ENCODE data around the gene RUNX1.
A peak's percentile ranks its signal among the peaks of the same experiment; 100 is the strongest.
"Not testable (repeated sequence)": the region's sequence is repeated elsewhere in the genome, so short reads cannot be mapped to it uniquely, and the experiment has no call there.

RUNX1 gene

DNA sequence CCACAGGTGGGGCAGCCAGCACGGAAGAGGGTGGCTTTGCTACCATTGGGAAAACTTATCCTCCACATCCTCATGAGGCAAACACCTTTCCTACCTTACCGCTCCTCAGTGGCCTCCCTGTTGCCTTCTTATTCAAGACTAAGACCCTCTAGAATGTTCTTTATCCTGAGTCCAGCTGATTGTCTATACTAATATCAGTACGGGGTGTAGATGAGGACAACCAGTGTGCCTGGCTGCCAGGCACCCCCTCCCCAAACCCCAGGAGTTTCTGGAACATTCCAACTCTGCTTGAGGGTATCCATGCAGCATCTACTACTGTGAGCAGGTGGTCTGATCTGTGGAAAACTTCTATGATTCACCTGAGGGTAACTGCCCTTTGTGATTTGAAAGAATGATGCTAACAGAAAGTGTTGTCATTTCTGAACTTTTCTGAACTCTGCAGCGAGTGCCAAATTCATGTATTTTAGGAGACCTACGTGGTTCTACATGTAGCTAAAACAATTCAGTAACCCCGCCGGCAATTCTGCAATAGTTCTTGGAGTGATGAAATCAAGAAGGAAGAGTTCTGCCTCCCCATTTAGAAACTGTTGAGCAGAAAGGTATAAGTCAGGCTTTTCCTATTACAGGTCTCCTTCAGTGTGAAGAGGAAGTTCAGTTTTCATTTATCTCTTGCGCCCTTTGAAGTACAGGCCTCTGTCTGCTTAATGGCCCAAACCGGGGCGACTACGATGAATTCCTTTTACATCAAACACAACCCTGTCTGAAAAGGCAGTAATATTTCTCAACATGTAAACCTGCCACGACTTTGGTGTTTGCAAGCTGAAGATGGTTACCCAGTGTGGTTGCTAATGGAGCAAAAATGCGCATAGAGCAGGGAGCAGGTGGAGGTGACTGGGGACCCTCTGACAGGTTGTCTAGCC is 80.4 kb downstream of the RUNX1 start:
- DNase-seq = peak; percentile 63 to 66

GRCh38 chr21:34967509-34968289 is 81.4 kb downstream of the RUNX1 start:
- DNase-seq = peak; percentile 62 to 70

DNA sequence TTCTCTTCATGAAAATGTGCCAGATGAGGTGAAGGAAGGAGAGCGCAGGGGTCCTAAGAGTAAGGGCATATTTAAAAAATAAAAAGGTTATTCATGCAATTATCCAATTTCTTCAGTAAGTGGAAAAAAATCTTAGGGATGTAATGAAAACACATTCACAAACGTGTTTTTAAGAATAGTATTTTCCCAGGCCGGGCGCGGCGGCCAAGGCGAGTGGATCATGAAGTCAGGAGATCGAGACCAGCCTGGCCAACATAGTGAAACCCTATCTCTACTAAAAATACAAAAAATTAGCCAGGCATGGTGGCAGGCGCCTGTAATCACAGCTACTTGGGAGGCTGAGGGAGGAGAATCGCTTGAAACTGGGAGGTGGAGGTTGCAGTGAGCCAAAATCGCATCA is 82.2 kb downstream of the RUNX1 start:
- not testable (repeated sequence) for DNase-seq

- peak in 1 of 2 experiments; percentile 24 for DNase-seq
Measured at GRCh38 chr21:34965200-34966174, 83.6 kb downstream of the RUNX1 start.

GRCh38 chr21:34962586-34963222 is 86.4 kb downstream of the RUNX1 start:
- DNase-seq = peak; percentile 60 to 63

DNA sequence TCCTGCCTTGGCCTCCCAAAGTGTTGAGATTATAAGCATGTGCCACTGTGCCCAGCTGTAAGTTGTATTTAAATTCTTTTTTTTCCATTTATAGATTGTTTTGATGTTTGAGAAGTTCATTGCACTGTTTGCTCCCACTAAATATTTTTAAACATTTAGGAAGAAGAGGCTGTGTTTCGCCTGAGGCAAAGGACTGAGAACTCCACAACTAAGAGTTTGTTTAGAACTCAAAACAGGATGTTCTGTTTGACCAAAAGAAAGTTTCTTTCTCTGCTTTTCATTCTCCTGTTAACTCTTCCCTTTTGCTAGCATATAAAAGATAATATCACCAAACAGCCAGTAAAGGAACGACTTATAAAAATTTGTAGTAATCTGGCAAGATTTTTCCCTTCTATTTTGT is 87.0 kb downstream of the RUNX1 start:
- no peak for DNase-seq

- DNase-seq = no peak
Measured at GRCh38 chr21:34960687-34961086, 88.4 kb downstream of the RUNX1 start.

DNA sequence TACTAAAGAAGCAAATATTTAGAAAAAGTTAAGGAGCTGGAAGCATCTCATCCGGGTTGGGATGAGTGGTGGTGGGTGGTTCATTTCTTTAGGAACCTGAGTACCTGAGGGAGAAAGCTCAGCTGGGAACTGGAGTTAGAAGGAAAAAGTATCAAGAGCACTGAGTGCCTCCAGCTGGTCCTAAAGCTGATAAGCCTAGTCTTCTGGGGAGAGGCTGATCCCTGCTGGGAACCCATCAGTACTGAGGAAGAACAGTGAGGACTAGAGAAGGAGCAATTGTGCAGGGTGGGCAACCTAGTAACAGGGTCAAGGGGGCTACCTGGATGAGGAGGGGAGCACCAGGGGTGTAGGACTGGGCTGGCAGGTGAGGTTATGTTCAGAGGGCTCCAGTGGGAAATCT is 89.5 kb downstream of the RUNX1 start:
- DNase-seq = no peak

DNA sequence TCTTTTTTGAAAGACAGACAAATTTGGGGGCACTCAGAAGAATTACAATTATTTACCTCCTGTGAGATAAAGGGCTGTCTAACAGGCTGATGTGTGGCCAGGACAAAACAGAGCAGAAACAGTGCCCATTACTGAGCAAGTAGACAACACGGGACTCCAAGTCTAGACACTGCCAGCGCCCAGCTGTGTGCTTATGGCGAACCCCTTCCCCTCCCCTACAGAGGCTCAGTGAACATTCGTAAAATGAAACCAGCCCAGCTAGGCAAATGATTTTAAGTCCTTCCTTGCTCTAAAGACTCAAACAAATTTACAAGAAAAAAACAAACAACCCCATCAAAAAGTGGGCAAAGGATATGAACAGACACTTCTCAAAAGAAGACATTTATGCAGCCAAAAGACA is 91.1 kb downstream of the RUNX1 start:
- DNase-seq = no peak

GRCh38 chr21:34956416-34957316 is 92.4 kb downstream of the RUNX1 start:
- no peak for DNase-seq

DNA sequence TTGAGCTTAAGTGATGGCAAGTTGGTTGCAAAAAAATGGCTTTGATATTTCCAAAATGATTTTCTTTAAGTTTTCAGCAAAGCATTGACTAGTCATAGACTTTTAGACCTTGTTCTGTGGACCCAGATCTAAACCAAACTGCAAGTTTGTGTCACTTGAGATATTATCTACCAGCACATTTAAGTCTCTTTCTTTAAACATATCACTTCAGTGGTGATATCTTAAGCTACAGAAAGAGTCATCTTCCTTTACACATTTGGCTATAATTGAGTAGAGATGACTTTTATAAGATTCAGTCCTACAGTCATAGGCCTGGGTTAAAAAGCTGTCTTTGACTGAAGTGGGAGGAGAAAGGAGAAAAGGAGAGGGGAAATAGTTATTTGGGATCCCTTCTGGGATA is 95.2 kb downstream of the RUNX1 start:
- DNase-seq = no peak

DNA sequence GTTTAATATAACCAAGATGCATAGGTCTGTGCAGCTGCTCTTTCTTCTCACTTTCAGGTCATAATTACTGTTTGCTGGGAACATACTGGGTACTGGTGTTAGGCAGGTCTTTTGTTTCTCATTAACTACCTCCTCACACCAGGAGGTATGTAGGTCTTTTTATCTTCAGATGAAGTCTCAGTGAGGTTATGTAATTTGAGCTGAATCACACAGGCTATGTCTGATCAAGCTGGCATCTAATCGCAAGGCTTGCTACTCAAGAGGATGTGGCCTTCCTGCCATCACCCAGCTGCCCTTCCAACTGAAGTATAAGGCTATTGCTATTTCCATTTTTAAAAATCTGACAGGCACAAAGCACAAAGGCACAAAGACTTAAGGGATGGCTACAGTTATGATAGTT is 96.4 kb downstream of the RUNX1 start:
- no peak for DNase-seq

GRCh38 chr21:34951868-34952267 is 97.2 kb downstream of the RUNX1 start:
- DNase-seq = not testable (repeated sequence)

GRCh38 chr21:34950980-34951379 is 98.1 kb downstream of the RUNX1 start:
- DNase-seq = no peak

- no peak for DNase-seq
Measured at GRCh38 chr21:34949499-34949898, 99.6 kb downstream of the RUNX1 start.

DNA sequence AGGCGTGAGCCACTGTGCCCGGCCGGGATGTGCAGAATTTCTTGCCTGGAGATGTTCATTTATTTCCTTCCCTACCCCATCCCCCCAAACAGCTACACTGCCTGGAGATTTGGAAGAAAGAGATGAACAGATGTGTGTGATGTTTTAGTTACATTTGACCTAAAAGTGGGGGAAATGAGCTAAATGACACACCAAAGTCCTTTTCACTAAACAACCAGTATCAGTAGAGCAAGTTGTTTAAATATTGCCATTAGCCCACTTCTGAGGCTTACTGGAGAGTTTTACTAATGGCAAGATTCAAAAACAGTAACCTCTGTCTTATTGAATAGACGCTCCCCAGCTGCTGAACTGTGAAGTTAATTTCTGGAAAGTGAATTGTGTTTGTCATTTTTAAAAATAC is 100.1 kb downstream of the RUNX1 start:
- no peak for DNase-seq

DNA sequence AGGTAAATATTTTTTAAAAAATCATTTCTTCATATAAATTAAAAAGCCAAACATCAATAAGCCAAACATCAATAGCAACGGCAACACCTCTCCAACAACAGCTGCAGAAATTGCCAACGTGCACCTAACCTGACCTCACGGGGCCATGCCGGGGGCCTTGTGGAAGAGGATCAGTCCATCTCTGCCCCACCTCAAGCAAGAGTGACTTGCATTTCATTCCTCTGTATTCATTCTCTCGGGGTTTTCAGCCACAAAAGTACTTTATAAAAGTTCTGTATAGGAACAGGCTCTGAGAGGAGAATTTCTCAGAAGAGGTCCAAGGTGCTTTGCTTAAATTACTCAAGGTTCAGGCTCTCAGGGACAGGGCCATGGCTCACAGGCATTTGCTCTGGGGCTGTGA is 100.9 kb downstream of the RUNX1 start:
- no peak for DNase-seq

- no peak for DNase-seq
Measured at GRCh38 chr21:34946916-34947534, 102.1 kb downstream of the RUNX1 start.

DNA sequence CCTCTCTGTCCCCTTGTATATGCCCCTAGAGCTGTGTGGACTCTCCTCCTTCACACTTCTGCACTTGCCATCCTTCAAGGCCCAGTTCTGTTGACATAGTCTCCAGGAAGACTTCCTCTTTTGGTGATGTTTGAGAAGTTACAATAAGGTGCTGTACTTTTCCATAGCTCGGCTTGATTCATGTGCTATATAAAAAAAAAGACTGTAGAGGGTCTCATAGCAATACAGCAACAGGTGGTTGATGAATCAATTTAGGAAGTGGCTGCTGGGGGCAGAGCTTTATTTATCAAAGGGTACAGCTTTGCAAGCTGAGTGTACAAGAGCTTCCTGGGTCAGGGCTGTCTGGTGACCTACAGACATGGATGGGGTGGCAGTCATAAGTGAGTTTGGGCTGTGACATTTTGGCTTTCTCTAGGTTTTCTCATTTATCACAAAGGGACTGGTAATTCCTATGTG is 102.7 kb downstream of the RUNX1 start:
- peak in 1 of 2 experiments; percentile 64 for DNase-seq

DNA sequence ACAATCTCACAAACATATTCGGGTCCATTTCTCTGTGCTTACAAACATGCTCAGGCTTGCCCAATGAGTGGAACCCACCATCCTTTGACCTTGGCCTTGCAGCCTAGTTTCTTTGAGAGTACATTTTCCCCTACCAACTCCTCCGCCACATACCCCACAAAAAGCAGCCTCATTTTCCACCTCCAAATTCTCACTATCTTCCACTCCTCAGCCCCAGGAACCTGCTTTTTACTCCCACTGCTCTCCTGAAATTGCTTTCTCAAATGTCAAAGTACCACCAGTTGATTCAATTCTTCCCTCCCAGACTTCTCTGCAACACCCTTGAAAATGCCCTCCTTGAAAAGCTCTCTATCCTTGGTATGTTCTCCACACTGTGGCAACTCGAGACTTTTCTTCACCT is 103.8 kb downstream of the RUNX1 start:
- DNase-seq = no peak
